GM19397 (cell line): Measurements from ENCODE around the gene CDH11.

Experiments used
- ATAC-seq: cut with Tn5 transposase; IDR thresholded peaks from one replicate; pipeline ENCODE4 v1.9.1; 2021; ENCODE audit warnings: mild to moderate bottlenecking, moderate library complexity; ENCODE audit not compliant: unreplicated experiment

CDH11 gene

GRCh38 chr16:65041667-65042066 is 80.2 kb downstream of the CDH11 start:
- no peak for ATAC-seq

GRCh38 chr16:65038100-65038499 is 83.8 kb downstream of the CDH11 start:
- no peak for ATAC-seq

GRCh38 chr16:65037556-65037955 is 84.3 kb downstream of the CDH11 start:
- ATAC-seq: no peak

- no peak for ATAC-seq
Observed at GRCh38 chr16:65034915-65035314, 86.9 kb downstream of the CDH11 start.

GRCh38 chr16:65032387-65032786 is 89.5 kb downstream of the CDH11 start:
- no peak for ATAC-seq

GRCh38 chr16:65024767-65025178 is 97.1 kb downstream of the CDH11 start:
- no peak for ATAC-seq

GRCh38 chr16:65023802-65024201 is 98.1 kb downstream of the CDH11 start:
- ATAC-seq: no peak

- no peak for ATAC-seq
Observed at GRCh38 chr16:65021852-65022595, 99.8 kb downstream of the CDH11 start.

GRCh38 chr16:65016754-65017153 is 105.1 kb downstream of the CDH11 start:
- ATAC-seq: no peak

GRCh38 chr16:65015599-65015998 is 106.3 kb downstream of the CDH11 start:
- no peak for ATAC-seq

GRCh38 chr16:65012357-65012756 is 109.5 kb downstream of the CDH11 start:
- ATAC-seq: no peak

- ATAC-seq: no peak
Observed at GRCh38 chr16:65010125-65010524, 111.7 kb downstream of the CDH11 start.

- ATAC-seq: no peak
Observed at GRCh38 chr16:65005696-65006095, 116.2 kb downstream of the CDH11 start.

- ATAC-seq: no peak
Observed at GRCh38 chr16:65004570-65004969, 117.3 kb downstream of the CDH11 start.

GRCh38 chr16:65003621-65004020 is 118.2 kb downstream of the CDH11 start:
- ATAC-seq: no peak

GRCh38 chr16:65002265-65002664 is 119.6 kb downstream of the CDH11 start:
- ATAC-seq: no peak

GRCh38 chr16:65000654-65001053 is 121.2 kb downstream of the CDH11 start:
- ATAC-seq: no peak

GRCh38 chr16:64997751-64998150 is 124.1 kb downstream of the CDH11 start:
- ATAC-seq: no peak

GRCh38 chr16:64997121-64997520 is 124.7 kb downstream of the CDH11 start:
- ATAC-seq: no peak

GRCh38 chr16:64996641-64997040 is 125.2 kb downstream of the CDH11 start:
- ATAC-seq: no peak

GRCh38 chr16:64993464-64993863 is 128.4 kb downstream of the CDH11 start:
- no peak for ATAC-seq

GRCh38 chr16:64991001-64991400 is 130.9 kb downstream of the CDH11 start:
- ATAC-seq: no peak

GRCh38 chr16:64990101-64990500 is 131.8 kb downstream of the CDH11 start:
- no peak for ATAC-seq
